HK-2 (cell line): ENCODE measurements around the gene SLC43A3.

Experiments
- DNase-seq: peaks from one replicate; pipeline ENCODE4 v3.0.0-alpha.2; 2018; ENCODE audit not compliant: unreplicated experiment

SLC43A3 gene

DNA sequence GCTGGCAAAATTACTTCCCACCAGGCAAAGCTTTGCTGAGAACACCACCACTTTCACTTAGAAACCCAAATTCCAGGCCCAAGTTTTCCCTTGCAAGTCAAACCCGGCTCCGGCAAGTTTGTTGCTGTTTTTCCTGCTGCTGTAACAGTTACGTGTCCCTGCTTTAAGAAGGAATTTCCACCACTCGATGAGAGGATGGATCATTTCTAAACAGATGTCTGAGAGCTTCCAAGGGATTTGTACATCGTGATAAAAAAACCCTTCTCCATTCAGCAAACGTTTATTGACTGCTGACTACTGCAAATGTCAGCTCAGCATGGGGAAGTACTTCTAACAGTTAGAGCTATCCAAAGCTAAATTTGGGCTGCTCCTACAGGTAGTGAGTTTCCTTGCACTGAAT is 69.1 kb downstream of the SLC43A3 start:
- DNase-seq, result no peak

DNA sequence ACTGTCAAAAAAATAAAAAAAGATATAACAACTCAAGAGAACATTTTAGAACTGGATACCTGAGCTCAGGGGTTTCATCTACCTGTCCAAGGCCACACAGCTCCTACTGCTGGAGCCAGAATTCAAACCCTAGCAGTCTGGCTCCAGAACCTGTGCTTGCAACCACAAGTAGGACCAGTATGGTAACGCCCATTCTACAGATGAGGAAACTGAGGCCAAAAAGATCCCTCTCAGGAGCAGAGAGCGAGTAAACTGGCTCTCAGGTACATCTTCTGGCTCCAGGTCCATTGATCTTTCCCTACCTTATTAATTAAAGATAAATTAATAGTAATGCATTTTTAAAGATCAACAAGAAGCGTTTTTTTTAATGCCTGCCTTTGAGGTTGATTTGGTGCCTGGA is 69.6 kb downstream of the SLC43A3 start:
- DNase-seq, result no peak
